H1 (cell line): ENCODE results near the gene FLT1. TPM values are rescaled to one million over a fixed set of nuclear protein-coding genes. Genes with fewer than 3 reads are reported as not detected.

Source experiments
- SRF ChIP-seq: IDR thresholded peaks from 2 replicates; pipeline ENCODE4 v1.6.1; 2011; ENCODE audit warnings: mild to moderate bottlenecking, low read depth, low read length, moderate library complexity
- ZNF274 ChIP-seq: IDR thresholded peaks from 2 replicates; pipeline ENCODE4 v1.7.0; 2012; ENCODE audit warnings: low read length, borderline replicate concordance; ENCODE audit errors: extremely low read depth
- polyA plus RNA-seq, 7 experiments: library from polyadenylated mRNA; depleted of rRNA in 3 of 7; stranded (reverse) in 5 of 7; unstranded in 2 of 7; fragments of >200 nt in 5 of 7; fragments of 200-250 nt in 2 of 7; gene quantifications; 1 replicate in 5 of 7; 2 replicates in 1 of 7; 4 replicates in 1 of 7; pipeline versions ENCODE4 v1.2.1 to v1.2.3, GENCODE V29; 2011 to 2013; ENCODE audit warnings: missing spikeins in 2 of 7, mixed read lengths in 2 of 7
- total RNA-seq: library from RNA; stranded (reverse); fragmentation: NEBNext Ultra II Directional; extraction: Animal tissue kit (Norgen Biotek cat#: 25700); gene quantifications from 2 replicates; pipeline ENCODE4 v1.2.1, GENCODE V29; 2021
- TF ChIP-seq, protein P1 (sequence below), 3 experiments: IDR thresholded peaks; 1 replicate in 2 of 3; 2 replicates in 1 of 3; pipeline versions ENCODE4 v1.5.1 to v1.6.1; 2011; ENCODE audit warnings: low read length in 3 of 3, mild to moderate bottlenecking in 3 of 3, inconsistent platforms in 2 of 3, low read depth in 1 of 3, moderate library complexity in 1 of 3; ENCODE audit not compliant: insufficient read depth in 1 of 3; ENCODE audit errors: control extremely low read depth in 1 of 3

The FLT1 gene
- total and polyA plus RNA-seq, 2 of the 8 experiments (the other 6 are each of a cell fraction or from before 2014, with no cell fraction given): 19.7 to 90.2 TPM

DNA sequence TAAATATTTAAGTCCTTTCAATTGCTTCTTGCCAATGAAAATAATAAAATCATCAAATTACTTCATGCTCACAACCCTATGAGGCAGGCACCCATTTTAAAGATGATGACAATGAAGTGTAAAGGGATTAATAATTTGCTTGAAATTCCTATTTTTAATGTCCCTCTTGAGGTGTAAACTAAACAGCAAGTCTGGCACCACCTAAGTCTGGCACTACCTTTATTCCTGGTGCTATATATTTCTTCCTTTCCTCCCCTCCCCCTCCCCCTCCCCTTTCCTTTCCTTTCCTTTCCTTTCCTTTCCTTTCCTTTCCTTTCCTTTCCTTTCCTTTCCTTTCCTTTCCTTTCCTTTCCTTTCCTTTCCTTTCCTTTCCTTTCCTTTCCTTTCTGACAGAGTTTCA lies 42.2 kb downstream of the FLT1 start (continued):
- TF ChIP-seq, protein P1, sequence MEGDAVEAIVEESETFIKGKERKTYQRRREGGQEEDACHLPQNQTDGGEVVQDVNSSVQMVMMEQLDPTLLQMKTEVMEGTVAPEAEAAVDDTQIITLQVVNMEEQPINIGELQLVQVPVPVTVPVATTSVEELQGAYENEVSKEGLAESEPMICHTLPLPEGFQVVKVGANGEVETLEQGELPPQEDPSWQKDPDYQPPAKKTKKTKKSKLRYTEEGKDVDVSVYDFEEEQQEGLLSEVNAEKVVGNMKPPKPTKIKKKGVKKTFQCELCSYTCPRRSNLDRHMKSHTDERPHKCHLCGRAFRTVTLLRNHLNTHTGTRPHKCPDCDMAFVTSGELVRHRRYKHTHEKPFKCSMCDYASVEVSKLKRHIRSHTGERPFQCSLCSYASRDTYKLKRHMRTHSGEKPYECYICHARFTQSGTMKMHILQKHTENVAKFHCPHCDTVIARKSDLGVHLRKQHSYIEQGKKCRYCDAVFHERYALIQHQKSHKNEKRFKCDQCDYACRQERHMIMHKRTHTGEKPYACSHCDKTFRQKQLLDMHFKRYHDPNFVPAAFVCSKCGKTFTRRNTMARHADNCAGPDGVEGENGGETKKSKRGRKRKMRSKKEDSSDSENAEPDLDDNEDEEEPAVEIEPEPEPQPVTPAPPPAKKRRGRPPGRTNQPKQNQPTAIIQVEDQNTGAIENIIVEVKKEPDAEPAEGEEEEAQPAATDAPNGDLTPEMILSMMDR (IDR thresholded peaks at IDR 0.05; ENCODE audit: control extremely low read depth in 1 of 3, insufficient read depth in 1 of 3, low read depth in 1 of 3, low read length in 3 of 3): no peak
- TF ChIP-seq ZNF274: no peak
- no peak for TF ChIP-seq SRF
